Suppressor macrophage treated with lipopolysaccharide for 1 hour (primary cell): Measurements from ENCODE around the gene CYP46A1.

ENCODE experiments used
- DNase-seq, 3 donors: peaks; one replicate each; pipeline ENCODE4 v3.0.0-alpha.2; 2020 to 2022

Gene CYP46A1

GRCh38 chr14:99690636-99691035 is 6.5 kb downstream of the CYP46A1 start:
- no peak for DNase-seq

- no peak for DNase-seq
These were observed 7.2 kb downstream of the CYP46A1 start for GRCh38 chr14:99691111-99691885.

- DNase-seq = no peak
These were observed 9.8 kb downstream of the CYP46A1 start for GRCh38 chr14:99693918-99694317.

GRCh38 chr14:99696929-99697328 is 12.8 kb downstream of the CYP46A1 start:
- DNase-seq = no peak

GRCh38 chr14:99698236-99698635 is 14.1 kb downstream of the CYP46A1 start:
- no peak for DNase-seq

- no peak for DNase-seq
These were observed 14.5 kb downstream of the CYP46A1 start for GRCh38 chr14:99698642-99699041.

GRCh38 chr14:99699085-99699760 is 15.1 kb downstream of the CYP46A1 start:
- DNase-seq = no peak

GRCh38 chr14:99699861-99700260 is 15.8 kb downstream of the CYP46A1 start:
- DNase-seq = no peak

GRCh38 chr14:99700379-99700778 is 16.3 kb downstream of the CYP46A1 start:
- DNase-seq = no peak

GRCh38 chr14:99701260-99701659 is 17.2 kb downstream of the CYP46A1 start:
- DNase-seq = no peak

GRCh38 chr14:99702115-99702514 is 18.0 kb downstream of the CYP46A1 start:
- no peak for DNase-seq

GRCh38 chr14:99703381-99703780 is 19.3 kb downstream of the CYP46A1 start:
- DNase-seq = no peak

- DNase-seq = no peak
These were observed 19.9 kb downstream of the CYP46A1 start for GRCh38 chr14:99704037-99704436.

GRCh38 chr14:99706107-99706900 is 22.2 kb downstream of the CYP46A1 start:
- no peak for DNase-seq

- no peak for DNase-seq
These were observed 23.3 kb downstream of the CYP46A1 start for GRCh38 chr14:99707420-99707819.

GRCh38 chr14:99707921-99708320 is 23.8 kb downstream of the CYP46A1 start:
- no peak for DNase-seq

GRCh38 chr14:99708449-99708848 is 24.4 kb downstream of the CYP46A1 start:
- no peak for DNase-seq

- no peak for DNase-seq
These were observed 29.9 kb downstream of the CYP46A1 start for GRCh38 chr14:99713972-99714371.

- no peak for DNase-seq
These were observed 31.3 kb downstream of the CYP46A1 start for GRCh38 chr14:99715266-99716000.

- no peak for DNase-seq
These were observed 32.2 kb downstream of the CYP46A1 start for GRCh38 chr14:99716091-99716849.

- no peak for DNase-seq
These were observed 33.0 kb downstream of the CYP46A1 start for GRCh38 chr14:99716850-99717681.
